Astrocyte (in vitro differentiated cells and primary cell): Measurements from ENCODE around the gene RASGRF1. TPM values are rescaled to one million over a fixed set of nuclear protein-coding genes. Genes with fewer than 3 reads are reported as not detected.

Source experiments
- DNase-seq: peaks from one replicate; pipeline ENCODE4 v3.0.0-alpha.2; 2010; ENCODE audit warnings: low read depth
- FAIRE-seq: peaks from 2 replicates; lab custom pipeline; 2011; peaks lifted over from hg19 to GRCh38; lab: Jason Lieb, UNC
- H2AFZ ChIP-seq: 2 replicates; pipeline ENCODE4 v1.6.0; 2012; ENCODE audit warnings: low read depth, low read length, inconsistent platforms
- H3K27ac ChIP-seq: 2 replicates; pipeline ENCODE4 v1.5.1; 2011; ENCODE audit warnings: low read depth, low read length, inconsistent platforms
- H3K27me3 ChIP-seq: 2 replicates; pipeline ENCODE4 v1.6.0; 2011; ENCODE audit warnings: low read length, inconsistent platforms; ENCODE audit not compliant: insufficient read depth
- H3K36me3 ChIP-seq: 2 replicates; pipeline ENCODE4 v1.5.1; 2011; ENCODE audit warnings: low read length, inconsistent platforms; ENCODE audit not compliant: insufficient read depth
- H3K4me1 ChIP-seq: 2 replicates; pipeline ENCODE4 v1.5.1; 2011; ENCODE audit warnings: low read length, inconsistent platforms; ENCODE audit not compliant: insufficient read depth
- H3K4me2 ChIP-seq: 2 replicates; pipeline ENCODE4 v1.6.0; 2012; ENCODE audit warnings: low read length, inconsistent platforms
- H3K4me3 ChIP-seq: 2 replicates; pipeline ENCODE4 v1.5.1; 2011; ENCODE audit warnings: low read depth, mild to moderate bottlenecking, low read length, inconsistent platforms; ENCODE audit not compliant: insufficient read depth
- H3K79me2 ChIP-seq: 2 replicates; pipeline ENCODE4 v1.6.0; 2012; ENCODE audit warnings: mild to moderate bottlenecking, low read length, inconsistent platforms; ENCODE audit not compliant: insufficient read depth
- H3K9ac ChIP-seq: 2 replicates; pipeline ENCODE4 v1.6.0; 2012; ENCODE audit warnings: mild to moderate bottlenecking, low read length, inconsistent platforms
- H3K9me3 ChIP-seq: 2 replicates; pipeline ENCODE4 v1.5.1; 2012; ENCODE audit warnings: low read depth, mild to moderate bottlenecking, low read length, inconsistent platforms; ENCODE audit not compliant: insufficient read depth
- H4K20me1 ChIP-seq: 2 replicates; pipeline ENCODE4 v1.6.0; 2012; ENCODE audit warnings: low read length, inconsistent platforms; ENCODE audit not compliant: insufficient read depth
- H3K27ac Mint-ChIP-seq: one replicate; pipeline ENCODE4 v1.8.0; 2021; ENCODE audit warnings: mild to moderate bottlenecking, mixed read lengths; ENCODE audit not compliant: unreplicated experiment
- H3K27me3 Mint-ChIP-seq: one replicate; pipeline ENCODE4 v1.8.0; 2021; ENCODE audit warnings: low read depth, mixed read lengths; ENCODE audit not compliant: unreplicated experiment
- H3K36me3 Mint-ChIP-seq: one replicate; pipeline ENCODE4 v1.8.0; 2021; ENCODE audit warnings: low read depth, mixed read lengths; ENCODE audit not compliant: unreplicated experiment
- H3K4me1 Mint-ChIP-seq: one replicate; pipeline ENCODE4 v1.8.0; 2021; ENCODE audit warnings: low read depth, mixed read lengths; ENCODE audit not compliant: unreplicated experiment
- H3K4me3 Mint-ChIP-seq: one replicate; pipeline ENCODE4 v1.8.0; 2021; ENCODE audit warnings: mild to moderate bottlenecking, moderate library complexity, mixed read lengths; ENCODE audit not compliant: unreplicated experiment
- H3K9me3 Mint-ChIP-seq: one replicate; pipeline ENCODE4 v1.8.0; 2021; ENCODE audit warnings: mild to moderate bottlenecking, mixed read lengths; ENCODE audit not compliant: unreplicated experiment
- EZH2 ChIP-seq: IDR thresholded peaks from 2 replicates; pipeline ENCODE4 v1.6.1; 2012; ENCODE audit warnings: mild to moderate bottlenecking, low read length, inconsistent platforms; ENCODE audit not compliant: insufficient read depth
- total RNA-seq: library from RNA; stranded (reverse); gene quantifications from 2 replicates; pipeline ENCODE4 v1.2.1, GENCODE V29; 2021
- TF ChIP-seq, protein P1 (sequence below): IDR thresholded peaks from 2 replicates; pipeline ENCODE4 v1.5.1; 2011; ENCODE audit warnings: low read depth, mild to moderate bottlenecking, inconsistent platforms, low read length, moderate library complexity; ENCODE audit not compliant: insufficient read depth

Gene RASGRF1
- total RNA-seq, 1 donor from 2014 or later = 1.2 TPM

DNA sequence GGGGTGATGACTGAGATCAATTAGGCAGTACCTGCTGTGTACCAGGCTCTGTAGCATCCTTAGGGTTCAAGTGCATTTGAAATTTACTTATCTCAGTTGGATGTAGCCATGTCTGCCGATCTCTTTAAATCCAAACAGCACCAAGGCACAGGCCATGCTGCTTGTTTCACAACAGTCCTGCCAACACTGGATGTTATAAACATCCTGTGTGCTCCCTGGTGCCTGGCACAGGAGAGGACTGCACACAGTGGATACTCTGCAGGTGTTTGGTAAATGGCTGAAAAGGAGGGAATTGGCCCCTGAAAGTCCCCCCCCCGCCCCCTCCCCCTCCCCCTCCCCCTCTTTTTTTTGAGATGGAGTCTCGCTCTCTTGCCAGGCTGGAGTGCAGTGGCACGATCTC, 172.7 kb downstream of the RASGRF1 start:
- Histone ChIP-seq H3K36me3 (peaks cover 32% of the 10 kb centered on the region), H3K79me2 (peaks cover 12% of the 10 kb centered on the region), H3K9me3 (no peaks in the 10 kb centered on the region), H3K4me3 (no peak overlapping the region), H4K20me1 (peaks cover 46% of the 10 kb centered on the region), H3K27me3 (no peaks in the 10 kb centered on the region), H3K4me1 (no peaks in the 10 kb centered on the region), H2AFZ (no peak overlapping the region), H3K9ac (no peak overlapping the region), H3K27ac (no peak overlapping the region), H3K4me2 (no peak overlapping the region)
- peaks cover 24% of the 10 kb centered on the region for H3K36me3 Mint-ChIP-seq
- TF ChIP-seq, protein P1, sequence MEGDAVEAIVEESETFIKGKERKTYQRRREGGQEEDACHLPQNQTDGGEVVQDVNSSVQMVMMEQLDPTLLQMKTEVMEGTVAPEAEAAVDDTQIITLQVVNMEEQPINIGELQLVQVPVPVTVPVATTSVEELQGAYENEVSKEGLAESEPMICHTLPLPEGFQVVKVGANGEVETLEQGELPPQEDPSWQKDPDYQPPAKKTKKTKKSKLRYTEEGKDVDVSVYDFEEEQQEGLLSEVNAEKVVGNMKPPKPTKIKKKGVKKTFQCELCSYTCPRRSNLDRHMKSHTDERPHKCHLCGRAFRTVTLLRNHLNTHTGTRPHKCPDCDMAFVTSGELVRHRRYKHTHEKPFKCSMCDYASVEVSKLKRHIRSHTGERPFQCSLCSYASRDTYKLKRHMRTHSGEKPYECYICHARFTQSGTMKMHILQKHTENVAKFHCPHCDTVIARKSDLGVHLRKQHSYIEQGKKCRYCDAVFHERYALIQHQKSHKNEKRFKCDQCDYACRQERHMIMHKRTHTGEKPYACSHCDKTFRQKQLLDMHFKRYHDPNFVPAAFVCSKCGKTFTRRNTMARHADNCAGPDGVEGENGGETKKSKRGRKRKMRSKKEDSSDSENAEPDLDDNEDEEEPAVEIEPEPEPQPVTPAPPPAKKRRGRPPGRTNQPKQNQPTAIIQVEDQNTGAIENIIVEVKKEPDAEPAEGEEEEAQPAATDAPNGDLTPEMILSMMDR = no peak
- no peak for TF ChIP-seq EZH2
- FAIRE-seq (no peak), DNase-seq (no peak)
- no peak overlapping the region for H3K27ac Mint-ChIP-seq
- H3K9me3 Mint-ChIP-seq = no peaks in the 10 kb centered on the region
- H3K4me3 Mint-ChIP-seq = no peak overlapping the region
- peaks cover 15% of the 10 kb centered on the region for H3K4me1 Mint-ChIP-seq
- no peaks in the 10 kb centered on the region for H3K27me3 Mint-ChIP-seq

DNA sequence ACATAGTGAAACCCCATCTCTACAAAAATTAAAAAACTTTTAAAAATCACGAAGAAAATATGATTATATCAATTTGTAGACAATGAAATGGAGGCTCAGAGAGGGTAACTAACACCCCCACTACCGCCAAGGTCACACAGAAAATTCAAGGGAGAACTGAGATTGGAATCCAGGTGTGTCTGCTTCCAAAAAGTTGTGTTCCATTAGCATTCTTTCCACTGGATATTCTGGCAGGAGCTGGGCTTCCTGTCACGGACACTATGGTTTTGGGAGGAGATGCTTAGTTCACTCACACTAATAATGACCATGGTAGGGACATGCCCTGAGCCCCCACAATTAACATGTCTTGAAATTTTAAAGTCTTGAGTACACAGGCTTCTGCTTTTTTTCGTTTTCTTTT, 174.5 kb downstream of the RASGRF1 start:
- Histone ChIP-seq H3K4me2 (no peak overlapping the region), H3K4me1 (no peaks in the 10 kb centered on the region), H3K4me3 (no peak overlapping the region), H3K79me2 (peaks cover 17% of the 10 kb centered on the region), H4K20me1 (peaks cover 61% of the 10 kb centered on the region), H3K27me3 (no peaks in the 10 kb centered on the region), H2AFZ (no peak overlapping the region), H3K36me3 (peaks cover 30% of the 10 kb centered on the region), H3K9ac (no peak overlapping the region), H3K9me3 (no peaks in the 10 kb centered on the region), H3K27ac (no peak overlapping the region)
- DNase-seq (no peak), FAIRE-seq (no peak)
- no peak for TF ChIP-seq EZH2
- TF ChIP-seq, protein P1 = no peak
- Mint-ChIP-seq H3K9me3 (no peaks in the 10 kb centered on the region), H3K36me3 (peaks cover 23% of the 10 kb centered on the region), H3K4me3 (no peak overlapping the region), H3K27ac (no peak overlapping the region), H3K4me1 (peaks cover 15% of the 10 kb centered on the region), H3K27me3 (no peaks in the 10 kb centered on the region)

DNA sequence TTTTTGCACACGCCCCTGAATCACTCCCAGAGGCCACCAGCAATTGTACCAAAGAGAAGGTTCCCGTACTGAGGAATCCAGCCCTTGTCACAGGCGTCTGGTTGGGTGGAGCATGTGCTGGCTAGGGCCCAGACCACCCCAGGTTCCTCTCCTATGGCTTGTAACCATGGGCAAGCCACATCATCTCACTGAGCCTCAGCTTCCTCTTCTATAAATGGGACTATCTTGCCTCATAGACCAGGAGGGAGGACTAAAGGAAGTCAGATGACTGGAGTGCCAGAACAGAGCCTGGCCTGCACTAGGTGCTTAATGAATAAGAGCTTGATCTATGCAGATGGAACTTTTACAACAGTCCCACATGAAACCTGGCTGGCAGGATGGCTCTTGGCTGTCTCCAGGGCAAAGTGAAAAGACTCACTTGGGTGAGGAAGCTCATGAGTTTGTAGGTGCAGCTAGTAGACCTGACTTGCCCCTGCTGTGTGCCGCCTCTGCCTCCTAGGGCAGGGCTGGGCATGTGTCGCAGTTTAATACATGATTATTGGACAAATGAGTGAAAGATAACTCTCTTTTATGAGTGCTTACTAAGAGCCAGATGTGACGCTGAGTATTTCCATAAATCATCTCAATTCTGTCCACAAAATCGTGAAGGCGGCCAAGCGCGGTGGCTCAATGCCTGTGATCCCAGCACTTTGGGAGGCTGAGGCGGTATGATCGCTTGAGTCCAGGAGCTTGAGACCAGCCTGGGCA, 175.1 kb downstream of the RASGRF1 start:
- Histone ChIP-seq H3K36me3 (peaks cover 33% of the 10 kb centered on the region), H3K9ac (no peak overlapping the region)
- no peaks in the 10 kb centered on the region for H3K27me3 Mint-ChIP-seq

More for the DNA sequence above, 175.1 kb downstream of the RASGRF1 start:
- no peak overlapping the region for H3K4me3 Mint-ChIP-seq
- no peak overlapping the region for H3K4me2 ChIP-seq
- H3K4me3 ChIP-seq = no peak overlapping the region
- H4K20me1 ChIP-seq = peaks cover 67% of the 10 kb centered on the region
- H3K27me3 ChIP-seq = no peaks in the 10 kb centered on the region
- H3K4me1 Mint-ChIP-seq = peaks cover 18% of the 10 kb centered on the region
- no peak overlapping the region for H3K27ac Mint-ChIP-seq
- H3K9me3 Mint-ChIP-seq = no peaks in the 10 kb centered on the region
- no peaks in the 10 kb centered on the region for H3K4me1 ChIP-seq
- TF ChIP-seq, protein P1 = no peak
- TF ChIP-seq EZH2 = no peak
- H2AFZ ChIP-seq = no peak overlapping the region
- H3K27ac ChIP-seq = no peak overlapping the region
- peaks cover 24% of the 10 kb centered on the region for H3K36me3 Mint-ChIP-seq
- DNase-seq (peak; percentile 25), FAIRE-seq (no peak)
- H3K9me3 ChIP-seq = no peaks in the 10 kb centered on the region
- peaks cover 20% of the 10 kb centered on the region for H3K79me2 ChIP-seq
